22Rv1 (cell line): ENCODE results near the gene CD1E.

ENCODE experiments used
- H3K27ac ChIP-seq: fragments of 450-650 bp; 2 replicates; pipeline ENCODE4 v1.5.1; 2017
- CTCF ChIP-seq: fragments of 450-650 bp; IDR thresholded peaks from 2 replicates; pipeline ENCODE4 v1.5.1; 2017; ENCODE audit warnings: mild to moderate bottlenecking
- ZFX ChIP-seq: fragments of 450-650 bp; IDR thresholded peaks from 2 replicates; pipeline ENCODE4 v1.6.1; 2017; ENCODE audit warnings: antibody characterized with exemption, borderline replicate concordance

Gene CD1E

GRCh38 chr1:158353303-158354075 is at the start of gene CD1E:
CD1E (plus strand) TSS chr1:158353894; CDS start chr1:158353989, 95 bp downstream.
- H3K27ac ChIP-seq: no peak within 1 kb of the TSS

GRCh38 chr1:158310623-158311022 is 43.1 kb upstream of the CD1E start:
- TF ChIP-seq CTCF (no peak), ZFX (no peak)
- H3K27ac ChIP-seq: no peak overlapping the region

More at GRCh38 chr1:158353303-158354075, at the start of gene CD1E:
- no peak for TF ChIP-seq ZFX
- no peak for TF ChIP-seq CTCF

GRCh38 chr1:158311066-158311465 is 42.6 kb upstream of the CD1E start:
- no peak overlapping the region for H3K27ac ChIP-seq
- TF ChIP-seq CTCF (no peak), ZFX (no peak)

GRCh38 chr1:158323866-158324265 is 29.8 kb upstream of the CD1E start:
- H3K27ac ChIP-seq: no peak overlapping the region
- TF ChIP-seq ZFX: no peak
- TF ChIP-seq CTCF: no peak

GRCh38 chr1:158324395-158324794 is 29.3 kb upstream of the CD1E start:
- H3K27ac ChIP-seq: no peak overlapping the region
- no peak for TF ChIP-seq CTCF
- no peak for TF ChIP-seq ZFX

- H3K27ac ChIP-seq: no peak overlapping the region
- TF ChIP-seq ZFX (no peak), CTCF (no peak)
Observed at GRCh38 chr1:158327481-158327880, 26.2 kb upstream of the CD1E start.

- TF ChIP-seq CTCF (no peak), ZFX (no peak)
- no peak overlapping the region for H3K27ac ChIP-seq
Observed at GRCh38 chr1:158328426-158328825, 25.3 kb upstream of the CD1E start.
